GF-D8 (cell line): Measurements from ENCODE around the gene KIF16B.
"Not testable (repeated sequence)": the region's sequence is repeated elsewhere in the genome, so short reads cannot be mapped to it uniquely, and the experiment has no call there.

ENCODE experiments used
- DNase-seq: peaks from one replicate; lab custom pipeline; 2025; lab: John Stamatoyannopoulos, UW

KIF16B gene

GRCh38 chr20:16290358-16290757 is 282.9 kb downstream of the KIF16B start:
- no peak for DNase-seq

GRCh38 chr20:16287776-16288175 is 285.5 kb downstream of the KIF16B start:
- DNase-seq = no peak

GRCh38 chr20:16286601-16287000 is 286.6 kb downstream of the KIF16B start:
- no peak for DNase-seq

- no peak for DNase-seq
Observed at GRCh38 chr20:16284385-16285100, 288.7 kb downstream of the KIF16B start.

GRCh38 chr20:16283978-16284377 is 289.3 kb downstream of the KIF16B start:
- DNase-seq = no peak

- no peak for DNase-seq
Observed at GRCh38 chr20:16283307-16283706, 289.9 kb downstream of the KIF16B start.

GRCh38 chr20:16280219-16280618 is 293.0 kb downstream of the KIF16B start:
- DNase-seq = no peak

GRCh38 chr20:16279320-16279719 is 293.9 kb downstream of the KIF16B start:
- no peak for DNase-seq

GRCh38 chr20:16273812-16274555 is 299.3 kb downstream of the KIF16B start:
- DNase-seq = no peak

GRCh38 chr20:16272780-16273360 is 300.4 kb downstream of the KIF16B start:
- DNase-seq = no peak

- DNase-seq = no peak
Observed at GRCh38 chr20:16271450-16271849, 301.8 kb downstream of the KIF16B start.

- DNase-seq = no peak
Observed at GRCh38 chr20:16270989-16271388, 302.3 kb downstream of the KIF16B start.

- no peak for DNase-seq
Observed at GRCh38 chr20:16270314-16270931, 302.8 kb downstream of the KIF16B start.

- DNase-seq = no peak
Observed at GRCh38 chr20:16267526-16267925, 305.7 kb downstream of the KIF16B start.

GRCh38 chr20:16265334-16265733 is 307.9 kb downstream of the KIF16B start:
- DNase-seq = no peak

- DNase-seq = no peak
Observed at GRCh38 chr20:16263582-16263981, 309.7 kb downstream of the KIF16B start.

- DNase-seq = no peak
Observed at GRCh38 chr20:16262594-16262993, 310.7 kb downstream of the KIF16B start.

GRCh38 chr20:16261733-16262273 is 311.4 kb downstream of the KIF16B start:
- no peak for DNase-seq

GRCh38 chr20:16260911-16261310 is 312.3 kb downstream of the KIF16B start:
- DNase-seq = no peak

- DNase-seq = not testable (repeated sequence)
Observed at GRCh38 chr20:16260133-16260532, 313.1 kb downstream of the KIF16B start.

GRCh38 chr20:16258766-16259165 is 314.5 kb downstream of the KIF16B start:
- no peak for DNase-seq

GRCh38 chr20:16257813-16258430 is 315.3 kb downstream of the KIF16B start:
- no peak for DNase-seq
